Measurements from ENCODE around the gene HDGFL3.

GRCh38 chr15:83166830-83167229 lies 40.8 kb downstream of the HDGFL3 start:
- TF ChIP-seq POLR2AphosphoS5 (IDR thresholded peaks at IDR 0.05) (no peak), CTCF (IDR thresholded peaks at IDR 0.05) (no peak), EP300 (IDR thresholded peaks at IDR 0.05) (no peak), POLR2A (IDR thresholded peaks at IDR 0.05) (no peak)

Measured in sigmoid colon (tissue), 4 donors.